Measurements from ENCODE around the gene GPC5.

Gene GPC5

GRCh38 chr13:91464336-91464735, 65.9 kb downstream of the GPC5 start:
- no peak overlapping the region for H3K27ac ChIP-seq
- no peak for TF ChIP-seq CTCF (conservative IDR thresholded peaks at IDR 0.05)

- no peak overlapping the region for H3K27ac ChIP-seq
- no peak for TF ChIP-seq CTCF (conservative IDR thresholded peaks at IDR 0.05)
Observed at GRCh38 chr13:91467236-91467635, 68.8 kb downstream of the GPC5 start.

- TF ChIP-seq CTCF (conservative IDR thresholded peaks at IDR 0.05) = no peak
- no peak overlapping the region for H3K27ac ChIP-seq
Observed at GRCh38 chr13:91468301-91468700, 69.9 kb downstream of the GPC5 start.

- H3K27ac ChIP-seq = no peak overlapping the region
Observed at GRCh38 chr13:91470084-91470621, 71.7 kb downstream of the GPC5 start.

GRCh38 chr13:91470681-91471080, 72.3 kb downstream of the GPC5 start:
- no peak overlapping the region for H3K27ac ChIP-seq
- TF ChIP-seq CTCF (conservative IDR thresholded peaks at IDR 0.05) = no peak

More at GRCh38 chr13:91470084-91470621, 71.7 kb downstream of the GPC5 start:
- no peak for TF ChIP-seq CTCF (conservative IDR thresholded peaks at IDR 0.05)

- H3K27ac ChIP-seq = no peak overlapping the region
Observed at GRCh38 chr13:91482427-91482826, 84.0 kb downstream of the GPC5 start.

GRCh38 chr13:91491980-91492379, 93.6 kb downstream of the GPC5 start:
- H3K27ac ChIP-seq = no peak overlapping the region
- no peak for TF ChIP-seq CTCF (conservative IDR thresholded peaks at IDR 0.05)

More at GRCh38 chr13:91482427-91482826, 84.0 kb downstream of the GPC5 start:
- TF ChIP-seq CTCF (conservative IDR thresholded peaks at IDR 0.05) = no peak
